ELF-1 (cell line): ENCODE data around the gene SIMC1.

ENCODE experiments used
- DNase-seq: peaks from one replicate; pipeline ENCODE4 v3.0.0-alpha.2; 2016; ENCODE audit warnings: low read depth, low spot score

The SIMC1 gene

GRCh38 chr5:176361437-176362232 is 123.4 kb downstream of the SIMC1 start, which contains the start of gene KIAA1191:
Gene KIAA1191 (minus strand): TSS chr5:176361764. CDS start chr5:176359508, 2,256 bp downstream.
- peak; percentile 89 for DNase-seq

- no peak for DNase-seq
Measured at GRCh38 chr5:176362233-176362490, 123.9 kb downstream of the SIMC1 start.

GRCh38 chr5:176364765-176365350 is 126.6 kb downstream of the SIMC1 start:
- DNase-seq: peak; percentile 21

- DNase-seq: peak; percentile 28
Measured at GRCh38 chr5:176365351-176366231, 127.4 kb downstream of the SIMC1 start, which contains the start of gene ARL10. Gene ARL10 (plus strand): TSS chr5:176365487. CDS start chr5:176365564, 77 bp downstream.

GRCh38 chr5:176366232-176366894 is 128.1 kb downstream of the SIMC1 start:
- peak; percentile 40 for DNase-seq

- no peak for DNase-seq
Measured at GRCh38 chr5:176368726-176369125, 130.5 kb downstream of the SIMC1 start.

GRCh38 chr5:176369934-176370711 is 131.9 kb downstream of the SIMC1 start:
- DNase-seq: no peak

GRCh38 chr5:176371621-176372539 is 133.7 kb downstream of the SIMC1 start:
- DNase-seq: no peak

GRCh38 chr5:176373100-176373818 is 135.0 kb downstream of the SIMC1 start:
- no peak for DNase-seq

GRCh38 chr5:176379881-176380280 is 141.7 kb downstream of the SIMC1 start:
- no peak for DNase-seq

GRCh38 chr5:176381423-176381822 is 143.2 kb downstream of the SIMC1 start:
- DNase-seq: no peak

- DNase-seq: no peak
Measured at GRCh38 chr5:176381979-176382378, 143.8 kb downstream of the SIMC1 start.

- no peak for DNase-seq
Measured at GRCh38 chr5:176382721-176383120, 144.5 kb downstream of the SIMC1 start.

GRCh38 chr5:176383248-176383905 is 145.2 kb downstream of the SIMC1 start:
- no peak for DNase-seq

GRCh38 chr5:176383961-176384360 is 145.7 kb downstream of the SIMC1 start:
- no peak for DNase-seq

GRCh38 chr5:176384366-176384930 is 146.2 kb downstream of the SIMC1 start:
- DNase-seq: no peak

GRCh38 chr5:176384991-176385390 is 146.8 kb downstream of the SIMC1 start:
- no peak for DNase-seq

- no peak for DNase-seq
Measured at GRCh38 chr5:176386491-176386890, 148.3 kb downstream of the SIMC1 start.
